ENCODE measurements around the gene RELN. TPM values are rescaled to one million over a fixed set of nuclear protein-coding genes. Genes with fewer than 3 reads are reported as not detected.

Gene RELN
- polyA plus RNA-seq, 1 experiment: 4.3 TPM

DNA sequence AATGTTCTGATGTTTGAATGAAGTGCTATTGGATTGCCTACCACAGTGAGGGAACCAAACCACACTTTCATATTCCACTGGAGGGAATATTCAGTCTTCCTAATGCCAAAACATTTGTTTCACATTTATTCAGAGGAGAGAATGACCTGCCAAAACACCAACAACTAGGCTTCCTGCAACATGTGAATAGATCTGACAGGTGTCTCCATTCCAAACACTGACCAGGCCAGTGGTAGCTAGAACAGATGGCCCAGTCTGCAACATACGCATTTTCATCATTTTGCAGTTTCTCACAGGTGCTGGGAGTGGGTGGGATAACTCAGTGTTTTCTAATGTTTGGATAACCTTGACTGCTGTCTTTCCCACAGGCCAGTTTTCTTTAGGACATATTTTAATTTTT, 110.0 kb downstream of the RELN start:
- Histone ChIP-seq H3K27me3 (ENCODE audit: control insufficient read depth, insufficient read depth, low read length) (no peaks in the 10 kb centered on the region), H3K36me3 (ENCODE audit: control insufficient read depth, insufficient read depth, low read length) (no peaks in the 10 kb centered on the region), H3K4me3 (ENCODE audit: low read depth, low read length) (no peak overlapping the region)
- TF ChIP-seq, protein P1, sequence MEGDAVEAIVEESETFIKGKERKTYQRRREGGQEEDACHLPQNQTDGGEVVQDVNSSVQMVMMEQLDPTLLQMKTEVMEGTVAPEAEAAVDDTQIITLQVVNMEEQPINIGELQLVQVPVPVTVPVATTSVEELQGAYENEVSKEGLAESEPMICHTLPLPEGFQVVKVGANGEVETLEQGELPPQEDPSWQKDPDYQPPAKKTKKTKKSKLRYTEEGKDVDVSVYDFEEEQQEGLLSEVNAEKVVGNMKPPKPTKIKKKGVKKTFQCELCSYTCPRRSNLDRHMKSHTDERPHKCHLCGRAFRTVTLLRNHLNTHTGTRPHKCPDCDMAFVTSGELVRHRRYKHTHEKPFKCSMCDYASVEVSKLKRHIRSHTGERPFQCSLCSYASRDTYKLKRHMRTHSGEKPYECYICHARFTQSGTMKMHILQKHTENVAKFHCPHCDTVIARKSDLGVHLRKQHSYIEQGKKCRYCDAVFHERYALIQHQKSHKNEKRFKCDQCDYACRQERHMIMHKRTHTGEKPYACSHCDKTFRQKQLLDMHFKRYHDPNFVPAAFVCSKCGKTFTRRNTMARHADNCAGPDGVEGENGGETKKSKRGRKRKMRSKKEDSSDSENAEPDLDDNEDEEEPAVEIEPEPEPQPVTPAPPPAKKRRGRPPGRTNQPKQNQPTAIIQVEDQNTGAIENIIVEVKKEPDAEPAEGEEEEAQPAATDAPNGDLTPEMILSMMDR (IDR thresholded peaks at IDR 0.05; ENCODE audit: insufficient read depth, low read depth, low read length): no peak
- no peak for DNase-seq (ENCODE audit: low read depth)
- CTCF ChIA-PET: no interaction called here
- POLR2A ChIA-PET: no interaction called here

DNA sequence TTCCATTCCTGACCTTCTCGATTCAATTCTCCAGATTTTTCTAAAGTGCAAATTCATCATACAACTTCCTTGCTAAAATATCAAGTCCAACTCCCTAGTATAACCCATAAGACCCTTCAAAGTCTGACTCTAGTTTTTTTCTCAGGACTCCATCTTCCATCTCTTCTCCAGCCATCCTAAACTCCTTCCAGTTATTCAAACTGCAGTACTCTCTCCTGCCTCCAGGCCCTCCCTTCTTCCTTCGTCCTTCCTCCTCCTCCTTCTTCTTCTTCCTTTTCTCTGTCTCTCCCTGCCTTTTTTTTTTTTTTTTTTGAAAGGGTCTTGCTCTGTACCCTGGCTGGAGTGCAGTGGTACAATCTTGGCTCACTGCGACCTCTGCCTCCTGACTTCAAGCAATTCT, 111.9 kb downstream of the RELN start:
- no peak for DNase-seq (ENCODE audit: low read depth)
- ChIA-PET CTCF (interaction anchor here (1.8 kb wide), 1 partner anchor 11 kb away, joined by 3 read pairs; no protein-coding TSS in a partner anchor), POLR2A (no interaction called here)
- Histone ChIP-seq H3K27me3 (ENCODE audit: control insufficient read depth, insufficient read depth, low read length) (no peaks in the 10 kb centered on the region), H3K4me3 (ENCODE audit: low read depth, low read length) (no peak overlapping the region), H3K36me3 (ENCODE audit: control insufficient read depth, insufficient read depth, low read length) (no peaks in the 10 kb centered on the region)
- TF ChIP-seq, protein P1 (IDR thresholded peaks at IDR 0.05; ENCODE audit: insufficient read depth, low read depth, low read length): no peak

DNA sequence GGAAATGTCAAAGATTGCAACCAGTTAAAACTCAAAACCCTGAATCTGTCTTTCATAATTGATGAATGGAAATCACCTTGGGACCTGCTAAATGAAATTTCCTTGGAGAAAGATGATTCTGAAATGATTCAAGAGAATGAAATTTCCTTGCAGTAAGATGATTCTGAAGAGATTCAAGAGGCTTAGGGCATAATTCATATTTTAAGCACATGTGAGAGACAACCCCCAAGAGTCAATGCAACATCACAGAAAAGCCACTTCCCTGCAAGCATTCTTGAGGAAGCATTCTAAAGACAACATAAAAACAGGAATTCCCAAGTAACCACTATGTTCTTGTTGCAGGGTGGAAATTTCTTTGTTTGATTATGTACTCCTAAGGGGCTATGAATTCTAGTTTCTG, 113.7 kb downstream of the RELN start:
- DNase-seq (ENCODE audit: low read depth): no peak
- H3K36me3 ChIP-seq (ENCODE audit: control insufficient read depth, insufficient read depth, low read length): no peaks in the 10 kb centered on the region
- ChIA-PET CTCF (no interaction called here), POLR2A (no interaction called here)
- no peaks in the 10 kb centered on the region for H3K27me3 ChIP-seq (ENCODE audit: control insufficient read depth, insufficient read depth, low read length)
- TF ChIP-seq, protein P1 (IDR thresholded peaks at IDR 0.05; ENCODE audit: insufficient read depth, low read depth, low read length): no peak
- H3K4me3 ChIP-seq (ENCODE audit: low read depth, low read length): no peak overlapping the region

DNA sequence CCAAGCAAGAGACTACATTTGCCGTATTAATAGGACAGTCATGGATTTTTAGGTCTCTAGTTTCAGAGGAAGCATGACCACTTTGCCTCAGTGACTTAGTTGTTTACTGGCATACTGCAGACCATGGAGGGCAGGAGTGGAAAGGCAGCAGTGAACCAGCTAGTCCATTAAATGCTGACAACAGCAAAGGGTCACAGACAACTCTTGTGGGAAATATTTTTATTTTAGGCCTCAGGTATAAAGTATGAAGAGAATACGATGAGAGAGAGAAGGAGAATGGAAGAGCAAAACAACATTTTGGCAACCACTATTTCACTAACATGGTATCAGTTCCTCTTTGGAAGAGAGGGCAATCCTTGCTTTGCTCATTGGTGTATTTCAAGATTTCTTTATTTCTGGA, 118.0 kb downstream of the RELN start:
- DNase-seq (ENCODE audit: low read depth): no peak
- POLR2A ChIA-PET: no interaction called here
- TF ChIP-seq, protein P1 (IDR thresholded peaks at IDR 0.05; ENCODE audit: insufficient read depth, low read depth, low read length): no peak
- no peak overlapping the region for H3K4me3 ChIP-seq (ENCODE audit: low read depth, low read length)
- H3K36me3 ChIP-seq (ENCODE audit: control insufficient read depth, insufficient read depth, low read length): no peaks in the 10 kb centered on the region
- CTCF ChIA-PET: no interaction called here
- H3K27me3 ChIP-seq (ENCODE audit: control insufficient read depth, insufficient read depth, low read length): no peaks in the 10 kb centered on the region

DNA sequence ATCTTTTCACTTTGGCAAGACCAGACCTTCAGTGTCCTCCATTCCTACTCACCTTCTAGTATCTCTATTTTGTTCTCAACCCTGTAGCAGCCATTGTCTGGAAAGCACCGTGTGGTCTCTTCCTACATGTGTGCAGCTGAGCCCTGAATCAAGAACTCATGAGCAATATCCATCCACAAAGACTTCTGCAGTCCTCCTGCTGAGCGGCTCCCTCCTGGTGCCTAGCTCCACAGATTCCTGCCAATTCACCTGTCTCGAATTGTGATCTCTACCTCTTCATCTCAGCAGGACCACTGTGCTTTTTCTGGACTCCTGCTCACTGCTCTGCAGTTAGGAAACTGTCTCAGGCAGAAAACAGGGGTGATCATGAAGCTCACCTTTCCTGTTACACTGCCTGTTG, 118.8 kb downstream of the RELN start:
- TF ChIP-seq, protein P1 (IDR thresholded peaks at IDR 0.05; ENCODE audit: insufficient read depth, low read depth, low read length): no peak
- Histone ChIP-seq H3K27me3 (ENCODE audit: control insufficient read depth, insufficient read depth, low read length) (no peaks in the 10 kb centered on the region), H3K36me3 (ENCODE audit: control insufficient read depth, insufficient read depth, low read length) (no peaks in the 10 kb centered on the region), H3K4me3 (ENCODE audit: low read depth, low read length) (no peak overlapping the region)
- DNase-seq (ENCODE audit: low read depth): no peak
- POLR2A ChIA-PET: no interaction called here
- CTCF ChIA-PET: no interaction called here

Measured in BJ (cell line).